Progenitor cell of endocrine pancreas (in vitro differentiated cells): Measurements from ENCODE around the gene LRP5. TPM values are rescaled to one million over a fixed set of nuclear protein-coding genes. Genes with fewer than 3 reads are reported as not detected.

Experiments used
- DNase-seq: peaks from one replicate; pipeline ENCODE4 v3.0.0; 2021; ENCODE audit warnings: low spot score; ENCODE audit not compliant: unreplicated experiment
- H3K27ac Mint-ChIP-seq: 2 replicates; pipeline ENCODE4 v1.8.0; 2021; ENCODE audit warnings: mild to moderate bottlenecking, moderate library complexity, mixed read lengths
- H3K27me3 Mint-ChIP-seq: 2 replicates; pipeline ENCODE4 v1.8.0; 2021; ENCODE audit warnings: mixed read lengths
- H3K36me3 Mint-ChIP-seq: 2 replicates; pipeline ENCODE4 v1.8.0; 2022; ENCODE audit warnings: mixed read lengths; ENCODE audit not compliant: insufficient read depth
- H3K4me1 Mint-ChIP-seq: 2 replicates; pipeline ENCODE4 v1.8.0; 2021; ENCODE audit warnings: low read depth, mixed read lengths
- H3K4me3 Mint-ChIP-seq: 2 replicates; pipeline ENCODE4 v1.8.0; 2021; ENCODE audit warnings: low read depth, mild to moderate bottlenecking, moderate library complexity, mixed read lengths
- H3K9me3 Mint-ChIP-seq: 2 replicates; pipeline ENCODE4 v1.8.0; 2021; ENCODE audit warnings: low read depth, mixed read lengths
- CTCF ChIP-seq: fragments of 200-600 bp; sonication (generic); IDR thresholded peaks from one replicate; pipeline ENCODE4 v1.5.0; 2021; ENCODE audit warnings: antibody characterized with exemption, mild to moderate bottlenecking; ENCODE audit not compliant: unreplicated experiment
- total RNA-seq: library from RNA; stranded (reverse); gene quantifications from 2 replicates; pipeline ENCODE4 v1.2.1, GENCODE V29; 2021

The LRP5 gene
- total RNA-seq, 1 donor from 2014 or later, result 115 TPM

DNA sequence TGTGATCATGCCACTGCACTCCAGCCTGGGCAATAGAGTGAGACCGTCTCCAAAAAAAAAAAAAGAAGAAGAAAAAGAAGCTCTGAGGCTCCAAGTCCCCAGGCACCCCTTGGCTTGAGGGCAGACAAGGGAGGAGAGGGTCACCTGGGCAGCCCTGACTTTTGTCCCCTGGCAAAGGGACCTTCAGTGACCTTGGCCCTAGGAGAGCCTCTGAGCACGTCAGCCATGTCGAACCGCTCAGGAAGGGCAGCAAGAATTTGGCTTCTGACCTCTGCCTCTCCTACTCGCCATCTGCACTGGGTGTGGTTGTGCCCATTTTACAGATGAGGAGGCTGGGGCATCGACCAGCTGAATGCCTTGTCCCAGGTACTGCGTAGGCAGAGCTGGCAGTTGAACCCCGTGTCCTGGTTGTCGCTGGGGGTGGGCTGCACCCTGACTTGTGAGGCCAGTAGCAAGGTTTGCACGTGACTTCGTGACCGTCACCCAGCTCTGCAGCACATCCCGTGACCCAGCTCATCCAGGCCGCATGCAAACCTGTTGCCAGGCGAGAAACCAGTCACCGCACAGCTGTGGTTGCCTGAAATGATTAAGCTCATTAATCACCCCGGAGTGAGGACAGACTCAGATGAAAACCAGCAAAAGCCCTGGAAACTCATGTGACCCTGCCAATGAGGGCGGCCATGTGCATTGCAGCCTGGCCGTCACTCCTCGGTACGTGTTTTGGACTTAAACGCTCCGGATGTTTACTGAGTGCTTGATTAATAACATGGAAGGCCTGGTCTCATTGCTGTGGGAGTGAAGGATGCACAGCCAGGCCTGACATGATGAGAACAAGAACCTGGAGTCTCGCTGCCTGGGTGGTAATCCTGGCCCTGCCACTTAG is 100.4 kb downstream of the LRP5 start:
- TF ChIP-seq CTCF, result no peak
- no peak for DNase-seq
- Mint-ChIP-seq H3K27me3 (no peaks in the 10 kb centered on the region), H3K36me3 (peaks cover 20% of the 10 kb centered on the region), H3K9me3 (no peaks in the 10 kb centered on the region), H3K27ac (peak overlapping the region; percentile 76), H3K4me3 (no peak overlapping the region), H3K4me1 (no peaks in the 10 kb centered on the region)

DNA sequence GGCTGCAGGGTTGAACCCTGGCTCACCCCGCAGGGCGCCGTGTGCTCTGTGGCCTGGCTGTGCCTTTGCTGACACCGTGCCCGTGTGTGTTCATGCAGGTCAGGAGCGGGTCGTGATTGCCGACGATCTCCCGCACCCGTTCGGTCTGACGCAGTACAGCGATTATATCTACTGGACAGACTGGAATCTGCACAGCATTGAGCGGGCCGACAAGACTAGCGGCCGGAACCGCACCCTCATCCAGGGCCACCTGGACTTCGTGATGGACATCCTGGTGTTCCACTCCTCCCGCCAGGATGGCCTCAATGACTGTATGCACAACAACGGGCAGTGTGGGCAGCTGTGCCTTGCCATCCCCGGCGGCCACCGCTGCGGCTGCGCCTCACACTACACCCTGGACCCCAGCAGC is 101.2 kb downstream of the LRP5 start:
- Mint-ChIP-seq H3K36me3 (peaks cover 19% of the 10 kb centered on the region), H3K4me3 (no peak overlapping the region), H3K9me3 (no peaks in the 10 kb centered on the region), H3K4me1 (no peaks in the 10 kb centered on the region), H3K27ac (peak overlapping the region; percentile 76), H3K27me3 (no peaks in the 10 kb centered on the region)
- no peak for DNase-seq
- TF ChIP-seq CTCF, result no peak

- TF ChIP-seq CTCF, result no peak
- Mint-ChIP-seq H3K4me3 (no peak overlapping the region), H3K9me3 (no peaks in the 10 kb centered on the region), H3K27ac (peak overlapping the region; percentile 41), H3K36me3 (peaks cover 18% of the 10 kb centered on the region), H3K27me3 (no peaks in the 10 kb centered on the region), H3K4me1 (no peaks in the 10 kb centered on the region)
- DNase-seq, result no peak
Observed at GRCh38 chr11:68414496-68415221, 102.3 kb downstream of the LRP5 start.

DNA sequence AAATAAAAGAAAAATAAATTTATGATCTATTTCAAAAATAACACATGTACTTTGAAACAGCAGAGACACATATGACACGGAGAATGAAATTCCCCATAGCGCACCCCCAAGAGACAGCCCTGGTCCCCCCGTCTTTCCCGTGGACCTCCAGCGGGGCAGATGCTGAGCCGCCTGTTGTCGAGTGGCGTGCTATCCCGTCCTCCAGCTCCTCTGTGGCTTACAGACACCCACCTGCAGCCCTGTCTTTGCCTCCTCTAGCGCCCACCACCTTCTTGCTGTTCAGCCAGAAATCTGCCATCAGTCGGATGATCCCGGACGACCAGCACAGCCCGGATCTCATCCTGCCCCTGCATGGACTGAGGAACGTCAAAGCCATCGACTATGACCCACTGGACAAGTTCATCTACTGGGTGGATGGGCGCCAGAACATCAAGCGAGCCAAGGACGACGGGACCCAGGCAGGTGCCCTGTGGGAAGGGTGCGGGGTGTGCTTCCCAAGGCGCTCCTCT is 103.7 kb downstream of the LRP5 start:
- Mint-ChIP-seq H3K9me3 (no peaks in the 10 kb centered on the region), H3K27me3 (no peaks in the 10 kb centered on the region), H3K4me3 (no peak overlapping the region), H3K27ac (no peak overlapping the region), H3K4me1 (no peaks in the 10 kb centered on the region), H3K36me3 (peaks cover 27% of the 10 kb centered on the region)
- no peak for TF ChIP-seq CTCF
- no peak for DNase-seq

DNA sequence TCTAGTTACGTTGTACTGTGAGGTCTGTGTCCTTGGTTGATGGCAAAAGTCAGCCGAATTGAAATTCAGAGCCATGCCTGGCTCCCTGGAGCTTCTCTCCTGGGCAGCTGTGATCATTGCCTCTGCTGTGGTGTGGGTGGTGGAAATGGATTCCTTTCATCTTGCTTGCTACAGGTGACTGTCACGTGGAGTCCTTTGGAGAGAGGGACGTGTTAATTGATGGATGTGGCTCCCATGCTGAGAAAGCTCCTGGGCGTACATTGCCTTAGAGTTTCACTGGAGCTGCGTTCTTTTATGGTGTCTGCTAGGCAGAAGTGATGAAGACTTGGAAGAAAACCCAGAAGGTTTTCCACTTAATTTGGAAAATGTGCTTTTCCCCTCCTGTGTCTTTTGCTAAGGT is 106.3 kb downstream of the LRP5 start:
- no peaks in the 10 kb centered on the region for H3K9me3 Mint-ChIP-seq
- DNase-seq, result no peak
- H3K27me3 Mint-ChIP-seq, result no peaks in the 10 kb centered on the region
- TF ChIP-seq CTCF, result no peak
- H3K36me3 Mint-ChIP-seq, result peaks cover 22% of the 10 kb centered on the region
- no peak overlapping the region for H3K27ac Mint-ChIP-seq
- H3K4me3 Mint-ChIP-seq, result no peak overlapping the region
- H3K4me1 Mint-ChIP-seq, result no peaks in the 10 kb centered on the region
